ENCODE measurements around the gene CREB3. TPM values are rescaled to one million over a fixed set of nuclear protein-coding genes. Genes with fewer than 3 reads are reported as not detected.

CREB3 gene
- total and polyA plus RNA-seq, 12 donors, result 16.2 to 39.1 (median 21.4) TPM

DNA sequence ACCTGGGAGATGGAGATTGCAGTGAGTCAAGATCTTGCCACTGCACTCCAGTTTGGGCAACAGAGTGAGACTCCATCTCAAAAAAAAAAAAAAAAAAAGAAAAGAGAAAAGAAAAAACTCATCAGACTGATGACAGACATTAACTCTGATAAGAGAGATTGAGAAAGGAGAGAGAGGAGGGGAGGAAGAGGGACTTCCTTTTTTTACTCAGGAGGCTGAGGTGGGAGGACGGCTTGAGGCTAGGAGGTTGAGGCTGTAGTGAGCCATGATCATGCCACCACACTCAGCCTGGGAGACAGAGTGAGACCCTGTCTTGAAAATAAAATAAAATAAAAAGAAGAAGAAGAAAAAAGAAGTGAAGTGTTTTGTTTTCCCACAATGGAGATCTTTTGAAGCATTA is 31.3 kb downstream of the CREB3 start:
- 96 to 100% methylated on average over 1 of the region's 1 CpG for WGBS, 2 donors
- Histone ChIP-seq H3K36me3 (no peaks in the 10 kb centered on the region), H3K27me3 (no peaks in the 10 kb centered on the region), H3K4me1 (peaks cover 0 to 18% (median 2%) of the 10 kb centered on the region in 9 donors), H3K4me3 (no peak overlapping the region), H3K27ac (no peak overlapping the region), H3K9me3 (no peaks in the 10 kb centered on the region)
- TF ChIP-seq, protein P1, sequence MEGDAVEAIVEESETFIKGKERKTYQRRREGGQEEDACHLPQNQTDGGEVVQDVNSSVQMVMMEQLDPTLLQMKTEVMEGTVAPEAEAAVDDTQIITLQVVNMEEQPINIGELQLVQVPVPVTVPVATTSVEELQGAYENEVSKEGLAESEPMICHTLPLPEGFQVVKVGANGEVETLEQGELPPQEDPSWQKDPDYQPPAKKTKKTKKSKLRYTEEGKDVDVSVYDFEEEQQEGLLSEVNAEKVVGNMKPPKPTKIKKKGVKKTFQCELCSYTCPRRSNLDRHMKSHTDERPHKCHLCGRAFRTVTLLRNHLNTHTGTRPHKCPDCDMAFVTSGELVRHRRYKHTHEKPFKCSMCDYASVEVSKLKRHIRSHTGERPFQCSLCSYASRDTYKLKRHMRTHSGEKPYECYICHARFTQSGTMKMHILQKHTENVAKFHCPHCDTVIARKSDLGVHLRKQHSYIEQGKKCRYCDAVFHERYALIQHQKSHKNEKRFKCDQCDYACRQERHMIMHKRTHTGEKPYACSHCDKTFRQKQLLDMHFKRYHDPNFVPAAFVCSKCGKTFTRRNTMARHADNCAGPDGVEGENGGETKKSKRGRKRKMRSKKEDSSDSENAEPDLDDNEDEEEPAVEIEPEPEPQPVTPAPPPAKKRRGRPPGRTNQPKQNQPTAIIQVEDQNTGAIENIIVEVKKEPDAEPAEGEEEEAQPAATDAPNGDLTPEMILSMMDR (IDR thresholded peaks at IDR 0.05), result no peak
- no peak for ATAC-seq
- DNase-seq, result no peak
- intact Hi-C loops (cut with DNase I), result no loop called here

DNA sequence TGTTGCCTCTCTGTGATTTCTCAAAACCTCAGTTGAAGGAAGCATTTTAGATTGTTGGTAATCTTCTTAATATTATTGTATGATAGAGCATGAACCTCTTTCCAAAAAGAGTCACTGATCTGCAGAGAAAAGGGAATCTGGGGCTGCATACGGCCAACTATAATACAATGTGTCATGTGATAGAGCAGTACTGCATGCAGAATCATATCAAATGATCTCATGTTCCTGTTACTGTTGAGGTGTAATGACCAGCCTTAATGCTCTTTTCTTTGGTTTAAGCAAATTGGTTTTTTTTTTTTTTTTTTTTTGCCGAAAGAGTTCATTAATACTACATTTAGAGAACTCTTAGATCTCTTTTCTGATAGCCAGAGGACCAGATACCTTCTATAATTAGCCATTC is 34.5 kb downstream of the CREB3 start:
- ATAC-seq (no peak), DNase-seq (no peak)
- no peaks in the 10 kb centered on the region for H3K36me3 ChIP-seq
- intact Hi-C loops (cut with DNase I), result no loop called here
- no peaks in the 10 kb centered on the region for H3K27me3 ChIP-seq
- no peaks in the 10 kb centered on the region for H3K9me3 ChIP-seq
- 83 to 94% methylated on average over 2 of the region's 2 CpGs for WGBS, 2 donors
- peaks cover 6 to 21% (median 17%) of the 10 kb centered on the region in 9 donors for H3K4me1 ChIP-seq
- no peak overlapping the region for H3K27ac ChIP-seq
- TF ChIP-seq, protein P1 (IDR thresholded peaks at IDR 0.05), result no peak
- no peak overlapping the region for H3K4me3 ChIP-seq

DNA sequence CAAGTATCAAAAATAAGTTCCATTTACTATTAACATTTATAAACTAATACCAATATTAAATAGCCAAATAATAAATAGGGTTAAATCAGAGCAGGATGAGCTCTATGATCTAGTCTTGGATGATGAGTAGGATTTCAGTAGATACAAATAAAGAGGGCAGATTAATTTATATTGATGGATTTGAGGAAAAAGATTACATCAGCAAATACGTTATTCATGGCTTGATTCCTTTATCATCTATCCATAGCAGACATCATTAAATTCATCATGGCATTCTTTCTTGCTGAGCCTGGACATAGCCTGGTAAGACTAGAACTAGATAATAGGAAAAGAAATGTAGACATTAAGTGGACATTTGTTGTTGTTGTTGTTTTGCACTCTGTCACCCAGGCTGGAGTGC is 35.0 kb downstream of the CREB3 start:
- H3K4me3 ChIP-seq, result no peak overlapping the region
- intact Hi-C loops (cut with DNase I), result no loop called here
- TF ChIP-seq, protein P1 (IDR thresholded peaks at IDR 0.05), result no peak
- no peaks in the 10 kb centered on the region for H3K9me3 ChIP-seq
- H3K27ac ChIP-seq, result no peak overlapping the region
- ATAC-seq, result no peak
- H3K27me3 ChIP-seq, result no peaks in the 10 kb centered on the region
- DNase-seq, result no peak
- H3K36me3 ChIP-seq, result no peaks in the 10 kb centered on the region
- 89 to 97% methylated on average over 1 of the region's 1 CpG for WGBS, 2 donors
- peaks cover 7 to 26% (median 19%) of the 10 kb centered on the region in 9 donors for H3K4me1 ChIP-seq

DNA sequence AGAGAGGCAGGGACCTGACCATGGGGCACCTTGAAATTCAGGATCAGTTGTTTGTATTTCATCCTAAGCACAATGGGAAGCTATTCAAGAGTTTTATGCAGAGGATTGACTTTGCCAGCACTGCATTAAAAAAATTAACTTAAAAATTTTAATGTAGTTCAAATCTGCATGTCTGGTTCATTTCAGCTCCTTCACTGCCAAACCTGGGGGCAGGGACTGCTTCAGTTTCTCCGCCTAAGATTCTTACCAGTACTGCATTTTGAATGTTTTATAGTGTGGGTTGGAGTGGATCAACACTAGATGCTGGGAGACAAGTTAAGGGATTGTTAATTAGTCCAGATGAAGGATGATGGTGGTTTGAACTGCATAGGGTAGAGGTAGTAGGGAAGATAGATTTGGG is 37.3 kb downstream of the CREB3 start:
- intact Hi-C loops (cut with DNase I), result no loop called here
- Histone ChIP-seq H3K9me3 (no peaks in the 10 kb centered on the region), H3K4me3 (no peak overlapping the region), H3K4me1 (peaks cover 7 to 26% (median 19%) of the 10 kb centered on the region in 9 donors), H3K27me3 (no peaks in the 10 kb centered on the region), H3K27ac (no peak overlapping the region), H3K36me3 (no peaks in the 10 kb centered on the region)
- TF ChIP-seq, protein P1 (IDR thresholded peaks at IDR 0.05), result no peak
- DNase-seq (no peak), ATAC-seq (no peak)
- WGBS, 2 donors, result 98 to 100% methylated on average over 1 of the region's 1 CpG
